ENCODE data around the gene MTNR1A. TPM values are rescaled to one million over a fixed set of nuclear protein-coding genes. Genes with fewer than 3 reads are reported as not detected.

The MTNR1A gene
- total and polyA plus RNA-seq, 2 of the 4 experiments (the other 2 are of a cell fraction) = not detected

GRCh38 chr4:186536285-186536684 lies 19.1 kb downstream of the MTNR1A start:
- ATAC-seq (ENCODE audit: low read depth) (no peak), DNase-seq (no peak)
- no TSS peak for BruUV-seq (replicated peaks)
- Histone ChIP-seq H2BK120ac (ENCODE audit: low read depth, low read length) (no peak overlapping the region), H2BK15ac (ENCODE audit: low read depth, low read length) (no peak overlapping the region), H3K14ac (replicated peaks; ENCODE audit: low read depth, low read length) (no peak overlapping the region), H3K27me3 (ENCODE audit: control insufficient read depth, insufficient read depth, low read length) (peaks cover 2% of the 10 kb centered on the region; the same call in 1 of the 2 replicates), H4K20me1 (ENCODE audit: insufficient read depth, low read length) (no peaks in the 10 kb centered on the region), H3K9me3 (ENCODE audit: control insufficient read depth, insufficient read depth, low read length) (no peaks in the 10 kb centered on the region), H4K8ac (ENCODE audit: low read depth in 2 of 2, low read length in 2 of 2) (no peak overlapping the region), H2BK20ac (ENCODE audit: low read depth, low read length) (no peak overlapping the region), H2AK5ac (ENCODE audit: low read depth, low read length) (no peak overlapping the region), H3K4me1 (ENCODE audit: control insufficient read depth, insufficient read depth, low read length) (no peaks in the 10 kb centered on the region), H2BK5ac (ENCODE audit: low read depth, low read length, poor library complexity, severe bottlenecking) (no peak overlapping the region), H2AK9ac (replicated peaks; ENCODE audit: low read depth, low read length, poor library complexity) (no peak overlapping the region), H3K56ac (ENCODE audit: extremely low read depth, insufficient read depth, low read length) (no peak overlapping the region), H3K4me2 (ENCODE audit: low read depth, low read length) (no peak overlapping the region), H3K4ac (ENCODE audit: low read depth, low read length) (no peak overlapping the region), H2AFZ (replicated peaks; ENCODE audit: low read length, poor library complexity) (no peak overlapping the region), H3K4me3 (ENCODE audit: insufficient read depth, low read depth, low read length) (no peak overlapping the region), H3K23ac (ENCODE audit: low read depth, low read length) (no peak overlapping the region), H3K79me1 (ENCODE audit: low read depth in 1 of 2, low read length in 2 of 2) (no peaks in the 10 kb centered on the region), H4K5ac (ENCODE audit: low read depth, low read length) (no peak overlapping the region), H3K36me3 (ENCODE audit: control insufficient read depth, insufficient read depth, low read length) (no peaks in the 10 kb centered on the region), H3K27ac (ENCODE audit: insufficient read depth, low read length) (no peak overlapping the region), H3K18ac (ENCODE audit: low read depth, low read length) (no peak overlapping the region), H3K9ac (ENCODE audit: low read depth, low read length) (no peak overlapping the region), H3K9me1 (ENCODE audit: insufficient read depth, low read length) (no peaks in the 10 kb centered on the region), H4K91ac (ENCODE audit: insufficient read depth, low read depth, low read length) (no peak overlapping the region)
- POLR2A ChIA-PET (ENCODE audit: unreplicated experiment) = interaction anchor here (0.6 kb wide), 1 partner anchor 9 kb away, joined by 5 read pairs; no protein-coding TSS in a partner anchor
- intact Hi-C loops (cut with micrococcal nuclease) (no loop called here), dilution Hi-C loops (cut with HindIII; ENCODE audit: low sequenced_read_pairs, unreplicated experiment) (no loop called here), in situ Hi-C loops (cut with MboI; ENCODE audit: low sequenced_read_pairs) (no loop called here)
- WGBS, 2 experiments (ENCODE audit: extremely low coverage in 2 of 2, insufficient read length in 1 of 2) = 58% methylated on average over 2 of the region's 10 CpGs; no CpG with 5 or more reads in 1 of the 2 experiments
- TF ChIP-seq RCOR1 (IDR thresholded peaks at IDR 0.05; ENCODE audit: insufficient replicate concordance, low read length) (no peak), CHD1 (IDR thresholded peaks at IDR 0.05; ENCODE audit: low read depth, low read length) (no peak), ELK1 (IDR thresholded peaks at IDR 0.05; ENCODE audit: borderline replicate concordance, low read depth, low read length) (no peak), MAZ (IDR thresholded peaks at IDR 0.05; ENCODE audit: borderline replicate concordance, low read depth, low read length) (no peak), SMC3 (IDR thresholded peaks at IDR 0.05; ENCODE audit: low read depth, low read length) (no peak), NFE2L2 (IDR thresholded peaks at IDR 0.05; ENCODE audit: low read depth, low read length) (no peak), RAD21 (IDR thresholded peaks at IDR 0.05; ENCODE audit: low read length) (no peak), USF2 (IDR thresholded peaks at IDR 0.05; ENCODE audit: low read depth, low read length) (no peak), BHLHE40 (IDR thresholded peaks at IDR 0.05; ENCODE audit: low read depth, low read length) (no peak), FOS (IDR thresholded peaks at IDR 0.05; ENCODE audit: low read depth, low read length) (no peak), RFX5 (IDR thresholded peaks at IDR 0.05; ENCODE audit: low read depth, low read length) (no peak), POLR2A (IDR thresholded peaks at IDR 0.05; ENCODE audit: low read depth, low read length) (no peak), MXI1 (IDR thresholded peaks at IDR 0.05; ENCODE audit: borderline replicate concordance, low read depth, low read length) (no peak), CEBPB (IDR thresholded peaks at IDR 0.05; ENCODE audit: low read depth, low read length) (no peak), MAFK (IDR thresholded peaks at IDR 0.05; ENCODE audit: low read depth, low read length) (no peak)
- TF ChIP-seq, protein P1, sequence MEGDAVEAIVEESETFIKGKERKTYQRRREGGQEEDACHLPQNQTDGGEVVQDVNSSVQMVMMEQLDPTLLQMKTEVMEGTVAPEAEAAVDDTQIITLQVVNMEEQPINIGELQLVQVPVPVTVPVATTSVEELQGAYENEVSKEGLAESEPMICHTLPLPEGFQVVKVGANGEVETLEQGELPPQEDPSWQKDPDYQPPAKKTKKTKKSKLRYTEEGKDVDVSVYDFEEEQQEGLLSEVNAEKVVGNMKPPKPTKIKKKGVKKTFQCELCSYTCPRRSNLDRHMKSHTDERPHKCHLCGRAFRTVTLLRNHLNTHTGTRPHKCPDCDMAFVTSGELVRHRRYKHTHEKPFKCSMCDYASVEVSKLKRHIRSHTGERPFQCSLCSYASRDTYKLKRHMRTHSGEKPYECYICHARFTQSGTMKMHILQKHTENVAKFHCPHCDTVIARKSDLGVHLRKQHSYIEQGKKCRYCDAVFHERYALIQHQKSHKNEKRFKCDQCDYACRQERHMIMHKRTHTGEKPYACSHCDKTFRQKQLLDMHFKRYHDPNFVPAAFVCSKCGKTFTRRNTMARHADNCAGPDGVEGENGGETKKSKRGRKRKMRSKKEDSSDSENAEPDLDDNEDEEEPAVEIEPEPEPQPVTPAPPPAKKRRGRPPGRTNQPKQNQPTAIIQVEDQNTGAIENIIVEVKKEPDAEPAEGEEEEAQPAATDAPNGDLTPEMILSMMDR (conservative IDR thresholded peaks at IDR 0.05; ENCODE audit: low read depth, low read length) = no peak
- CTCF ChIA-PET = interaction anchor here (0.7 kb wide), 1 partner anchor 45 kb away, joined by 3 read pairs; no protein-coding TSS in a partner anchor

All from IMR-90 (cell line).